ENCODE data around the gene FRRS1.

Gene FRRS1

DNA sequence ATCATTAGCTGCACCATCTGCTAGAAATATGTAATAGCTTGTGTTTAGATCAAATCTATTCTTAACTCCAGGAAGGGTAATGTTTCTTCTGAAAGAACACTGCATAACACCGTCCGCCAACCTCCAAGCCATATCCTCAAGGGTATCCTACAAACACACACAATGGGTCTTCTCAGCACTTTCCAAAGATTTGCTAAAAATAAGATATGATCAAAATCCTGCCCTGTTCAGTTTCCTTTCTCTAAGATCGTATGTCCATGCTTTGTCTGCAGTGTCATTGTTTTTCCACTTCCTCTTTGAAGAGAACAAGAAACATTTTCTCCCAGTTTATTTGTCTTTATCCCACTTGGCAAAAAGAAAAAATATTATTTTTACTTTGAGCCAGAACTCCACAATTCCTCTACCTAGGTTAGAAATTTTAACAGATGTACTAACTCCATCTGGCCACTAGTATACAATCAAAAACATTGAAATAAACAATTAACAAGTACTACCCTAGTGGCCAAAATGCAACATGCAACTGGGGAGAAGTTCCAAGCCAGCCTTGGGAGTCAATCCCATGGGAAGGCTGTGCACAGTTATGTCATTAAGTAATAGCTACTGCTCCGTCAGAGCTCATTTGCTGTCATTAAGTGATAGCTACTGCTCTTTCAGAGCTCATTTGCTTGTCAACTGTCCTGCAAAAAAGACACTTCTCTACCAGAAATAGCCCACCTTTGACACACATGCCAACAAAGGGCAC, 37.8 kb downstream of the FRRS1 start:
- DNase-seq: peak; percentile 84

DNA sequence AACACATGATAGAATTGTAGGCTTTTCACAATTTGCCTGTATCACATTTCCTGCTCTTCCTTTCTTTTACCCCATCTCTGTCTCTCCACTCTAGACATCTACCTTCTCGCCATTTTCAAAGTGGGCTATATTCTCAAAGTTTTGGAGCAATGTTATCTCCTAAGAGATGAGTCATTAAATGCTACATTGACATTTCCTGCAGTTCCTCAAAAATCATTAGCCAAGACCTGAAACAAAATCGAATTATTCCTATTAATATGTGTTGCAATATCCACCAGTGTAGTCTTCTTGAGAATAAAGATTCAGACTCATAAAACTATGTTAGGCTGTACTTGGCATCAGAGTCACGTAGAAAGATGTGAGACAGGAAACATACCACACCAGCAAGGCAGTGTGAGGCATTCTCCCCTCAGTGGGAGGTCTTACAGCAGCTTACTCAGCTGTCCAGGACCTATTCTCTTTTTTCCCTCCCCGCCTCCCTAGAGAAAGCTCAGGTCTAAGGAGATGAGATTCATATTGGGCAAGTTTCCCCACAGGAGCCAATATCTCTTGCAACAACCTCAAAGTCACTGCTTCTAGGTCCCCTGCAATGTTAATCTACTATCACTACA, 38.8 kb downstream of the FRRS1 start:
- DNase-seq: no peak

DNA sequence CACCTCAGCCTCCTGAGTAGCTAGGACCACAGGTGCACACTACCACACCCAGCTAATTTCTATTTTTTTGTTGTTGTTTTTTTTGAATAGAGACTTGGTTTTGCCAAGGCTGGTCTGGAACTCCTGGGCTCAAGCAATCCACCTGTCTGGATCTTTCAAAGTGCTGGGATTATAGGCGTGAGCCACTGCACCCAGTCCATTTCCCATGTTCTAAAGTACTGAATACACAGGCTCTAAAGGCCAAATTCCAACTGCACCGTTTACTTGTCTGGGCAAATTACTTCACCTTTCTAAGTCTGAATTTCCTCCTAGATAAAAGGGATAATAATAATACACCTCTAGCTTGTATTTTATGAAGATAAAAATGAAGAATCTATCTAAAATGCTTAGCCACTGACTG, 39.6 kb downstream of the FRRS1 start:
- no peak for DNase-seq

DNA sequence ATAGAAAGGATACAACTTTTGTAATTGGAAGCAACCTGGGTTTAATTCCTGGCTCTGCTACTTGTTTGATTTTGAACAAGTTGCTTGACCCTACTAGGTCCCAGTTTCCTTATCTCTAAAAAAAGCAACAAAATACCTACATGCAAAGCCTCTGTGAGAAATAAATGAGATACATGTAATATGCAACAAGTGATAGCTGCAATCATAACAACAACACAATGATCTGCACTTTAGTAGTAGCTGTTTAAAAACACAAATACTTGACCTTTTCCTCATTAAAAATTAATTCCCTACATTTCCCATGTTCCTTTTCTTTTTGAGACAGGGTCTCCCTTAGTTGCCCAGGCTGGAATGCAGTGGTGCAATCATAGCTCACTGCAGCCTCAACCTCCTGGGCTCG, 40.0 kb downstream of the FRRS1 start:
- no peak for DNase-seq

DNA sequence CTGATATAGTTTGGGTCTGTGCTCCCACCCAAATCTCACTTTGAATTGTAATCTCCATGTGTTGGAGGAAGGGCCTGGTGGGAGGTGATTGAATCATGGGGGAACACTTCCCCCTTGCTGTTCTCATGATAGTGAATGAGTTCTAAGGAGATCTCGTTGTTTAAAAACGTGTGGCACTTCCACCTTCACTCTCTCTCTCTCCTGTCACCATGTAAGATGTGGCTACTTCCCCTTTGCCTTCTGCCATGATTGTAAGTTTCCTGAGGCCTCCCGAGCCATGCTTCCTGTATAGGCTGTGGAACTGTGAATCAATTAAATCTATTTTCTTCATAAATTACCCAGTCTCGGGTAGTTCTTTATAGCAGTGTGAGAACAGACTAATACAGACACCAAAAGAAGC, 40.4 kb downstream of the FRRS1 start:
- no peak for DNase-seq

DNA sequence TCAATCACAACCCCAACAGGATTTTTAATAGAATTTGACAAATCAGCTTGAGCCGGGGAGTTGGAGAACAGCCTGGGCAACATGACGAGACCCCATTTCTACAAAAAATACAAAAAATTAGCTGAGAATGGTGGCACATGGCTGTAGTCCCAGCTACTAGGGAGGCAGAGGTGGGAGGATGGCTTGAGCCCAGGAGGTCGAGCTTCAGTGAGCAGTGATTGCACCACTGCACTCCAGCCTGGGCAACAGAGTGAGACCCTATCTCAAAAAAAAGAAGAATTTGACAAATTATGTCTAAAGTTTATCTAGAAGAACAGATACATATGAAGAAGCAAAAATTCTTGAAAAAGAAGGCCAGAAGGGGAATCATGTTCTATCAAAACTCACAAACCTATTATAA, 43.2 kb downstream of the FRRS1 start:
- DNase-seq: no peak

DNA sequence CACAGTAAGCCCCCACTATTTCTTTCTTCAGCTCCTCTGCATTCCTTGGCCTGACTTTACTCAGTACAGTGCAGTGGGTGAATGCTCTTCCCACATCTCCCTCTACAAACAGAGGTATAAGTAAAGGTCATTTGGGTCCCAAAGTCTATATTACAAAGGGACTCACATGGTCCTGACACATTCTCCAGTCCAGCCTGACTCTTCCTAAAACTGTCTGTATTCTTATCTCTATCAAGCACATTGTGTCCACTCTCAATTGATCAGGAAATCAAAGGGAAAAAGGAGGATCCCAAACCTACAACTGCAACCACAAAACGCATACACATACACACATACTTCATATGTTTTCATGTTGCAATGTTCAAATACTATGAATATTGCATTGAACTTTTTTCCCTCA, 49.4 kb downstream of the FRRS1 start:
- DNase-seq: no peak

DNA sequence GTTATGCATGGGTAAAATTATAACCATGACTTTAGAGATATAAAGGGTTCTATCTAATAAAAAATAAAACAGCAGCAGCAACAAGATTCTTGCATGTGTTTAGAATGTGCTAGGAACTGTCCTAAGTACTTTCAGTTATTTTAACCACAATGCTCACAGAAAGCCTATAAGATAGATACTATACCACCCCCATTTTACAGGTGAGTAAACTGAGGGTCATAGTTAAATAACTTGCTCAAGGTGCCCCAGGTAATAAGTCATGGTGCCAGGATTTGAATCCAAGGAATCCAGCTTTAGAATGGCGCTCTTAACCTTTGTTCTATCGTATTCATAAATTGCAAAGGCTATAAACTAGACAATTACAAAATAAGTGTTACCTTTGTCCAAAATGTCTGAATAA, 53.4 kb downstream of the FRRS1 start:
- DNase-seq: no peak

DNA sequence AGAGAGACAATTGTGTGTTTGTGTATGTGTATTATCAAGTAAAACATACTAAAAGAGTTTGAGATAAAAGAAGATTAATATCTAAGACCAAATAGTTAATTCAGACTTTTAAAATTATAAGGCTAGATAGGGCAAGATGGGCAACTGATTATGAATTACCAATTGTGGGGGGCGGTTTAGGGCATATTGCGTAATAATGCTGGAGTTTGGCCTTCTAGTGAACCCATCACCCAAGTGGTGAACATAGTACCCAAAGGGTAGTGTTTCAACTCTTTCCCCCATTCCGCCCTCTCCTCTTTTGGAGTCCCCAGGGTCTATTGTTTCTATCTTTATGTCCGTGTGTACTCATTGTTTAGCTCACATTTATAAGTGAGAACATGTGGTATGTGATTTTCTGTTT, 55.4 kb downstream of the FRRS1 start:
- DNase-seq: no peak

DNA sequence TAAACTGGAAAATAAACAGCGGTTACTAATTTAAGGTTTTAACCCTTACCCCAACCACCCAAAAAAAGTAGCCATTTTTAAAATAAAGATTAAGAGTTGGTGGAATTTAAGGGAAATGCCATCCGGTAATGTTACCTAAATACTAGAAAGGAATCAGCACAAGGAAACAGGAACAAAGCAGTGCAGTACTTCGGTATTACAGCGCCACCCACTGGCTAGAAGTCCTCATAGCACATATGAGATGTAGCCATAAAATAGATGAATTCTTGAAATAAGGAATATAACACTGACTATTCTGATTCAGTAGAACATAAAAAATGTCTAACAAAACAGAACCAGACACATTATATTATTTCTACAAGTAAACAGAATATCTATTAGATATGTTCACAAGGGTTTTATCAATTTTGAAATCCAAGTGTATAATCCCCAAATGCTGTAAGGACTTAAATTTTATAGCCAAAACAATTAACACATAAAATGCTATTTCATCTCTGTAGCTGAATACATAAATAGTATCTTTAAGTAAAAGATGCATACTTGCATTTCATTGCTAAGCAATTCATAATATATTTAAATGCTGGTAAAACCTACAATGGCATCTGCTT, 58.8 kb downstream of the FRRS1 start:
- DNase-seq: peak; percentile 87

DNA sequence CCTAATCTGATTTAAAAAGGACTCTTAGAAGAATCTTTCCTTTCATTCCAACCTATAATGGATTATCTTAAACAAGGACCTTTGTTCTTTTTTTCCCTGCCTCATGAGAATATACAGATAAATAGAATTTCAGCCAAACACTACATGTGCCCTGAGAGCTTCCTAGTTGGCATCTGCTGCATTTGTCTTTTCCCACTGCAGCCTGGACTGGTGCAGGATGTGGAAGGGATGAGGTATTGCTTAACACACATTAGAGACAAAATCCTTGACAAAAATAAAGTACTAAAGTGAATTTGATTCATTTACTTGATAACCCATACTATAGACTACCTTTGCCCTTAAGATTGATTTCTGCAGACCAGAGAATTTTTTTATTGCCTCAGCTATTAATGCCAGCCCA, 61.0 kb downstream of the FRRS1 start:
- peak; percentile 52 for DNase-seq

DNA sequence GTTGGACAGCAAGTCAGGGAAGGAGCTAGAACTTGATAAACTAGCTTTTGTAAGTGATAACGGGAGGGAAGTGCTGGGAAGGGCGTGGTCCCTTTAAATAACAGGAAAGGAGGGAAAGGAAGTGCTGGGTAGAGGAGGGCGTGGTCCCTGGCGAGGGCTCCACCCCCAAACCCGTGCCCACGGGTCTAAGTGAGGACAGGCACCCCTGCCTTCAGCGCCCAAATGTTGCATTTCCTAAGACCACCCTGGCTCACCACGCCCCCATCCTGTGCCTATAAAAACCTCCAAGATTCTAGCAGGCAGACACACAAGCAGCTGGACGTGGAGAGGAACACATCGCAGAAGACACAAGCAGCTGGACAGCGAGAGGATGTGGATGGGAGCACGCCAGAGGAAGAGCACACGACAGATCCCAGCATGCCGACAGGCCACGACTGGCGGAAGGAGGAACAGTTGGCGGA, 62.0 kb downstream of the FRRS1 start:
- DNase-seq: peak; percentile 54

DNA sequence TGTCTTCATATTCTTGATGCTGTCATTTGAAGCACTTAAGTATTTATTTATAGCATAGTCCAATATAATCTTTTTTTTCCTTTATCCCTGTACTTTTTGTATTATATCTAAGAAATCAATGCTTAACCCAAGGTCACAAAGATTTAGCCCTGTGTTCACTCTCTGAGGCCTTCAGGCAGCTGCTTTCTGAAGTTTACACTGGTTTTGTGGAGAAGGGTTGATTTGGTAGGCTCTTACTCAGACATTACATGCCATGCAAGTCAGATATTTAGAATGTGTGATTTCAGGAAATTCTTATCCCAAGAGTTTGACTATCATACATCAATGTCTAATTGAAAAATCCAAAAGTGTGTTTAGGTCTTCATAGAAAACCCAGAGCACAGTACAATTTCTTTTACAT, 64.2 kb downstream of the FRRS1 start:
- DNase-seq: no peak

DNA sequence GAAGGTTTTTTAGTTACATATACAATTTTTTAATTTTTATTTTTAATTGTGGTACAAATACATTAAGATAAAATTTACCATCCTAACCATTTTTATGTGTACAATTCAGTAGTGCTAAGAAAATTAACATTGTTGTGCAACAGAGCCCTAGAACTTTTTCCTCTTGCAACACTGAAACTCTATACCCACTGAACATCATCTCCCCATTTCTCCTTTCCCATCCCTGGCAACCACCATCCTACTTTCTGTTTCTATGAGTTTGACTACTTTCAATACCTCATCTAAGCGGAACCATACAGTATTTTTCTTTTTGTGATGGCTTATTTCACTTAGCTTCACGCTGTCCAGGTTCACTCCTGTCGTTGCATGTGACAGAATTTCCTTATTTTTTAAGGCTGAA, 66.4 kb downstream of the FRRS1 start:
- DNase-seq: no peak

DNA sequence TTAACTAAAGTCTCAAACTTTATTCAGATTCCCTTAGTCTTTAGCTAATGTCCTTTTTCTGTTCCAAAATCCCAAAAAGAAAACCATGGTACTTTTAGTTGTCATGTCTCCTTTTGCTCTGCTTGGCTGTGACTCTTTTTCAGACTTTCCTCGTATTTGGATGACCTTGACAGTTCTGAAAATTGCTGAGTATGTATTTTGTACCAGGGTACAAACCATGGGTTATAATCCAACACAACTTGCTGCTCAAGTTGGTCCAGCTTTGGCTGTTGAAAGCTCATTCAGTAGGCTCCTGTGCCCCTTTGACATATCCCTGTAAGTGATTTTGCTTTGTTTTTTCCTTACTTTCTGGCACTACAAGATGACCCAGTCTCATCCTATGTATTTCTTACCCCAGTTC, 68.9 kb downstream of the FRRS1 start:
- no peak for DNase-seq

DNA sequence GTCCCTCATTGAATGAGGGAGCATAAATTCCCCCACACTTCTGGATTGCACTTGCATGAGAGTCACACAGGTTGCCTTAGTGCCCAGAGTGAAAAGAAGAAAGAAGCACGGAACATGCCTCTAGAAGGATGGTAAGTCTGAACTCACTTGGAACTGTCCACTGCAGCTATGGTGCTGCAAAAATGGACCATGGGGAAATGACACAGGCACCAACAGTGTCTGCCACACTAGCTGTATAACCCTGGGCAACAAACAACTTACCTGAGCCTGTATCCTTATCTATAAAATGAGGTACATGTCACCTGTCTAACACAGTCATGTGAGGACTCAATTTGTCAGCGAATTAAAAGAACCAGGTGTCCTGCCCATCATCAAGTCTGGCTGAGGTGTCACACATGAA, 69.8 kb downstream of the FRRS1 start:
- no peak for DNase-seq

DNA sequence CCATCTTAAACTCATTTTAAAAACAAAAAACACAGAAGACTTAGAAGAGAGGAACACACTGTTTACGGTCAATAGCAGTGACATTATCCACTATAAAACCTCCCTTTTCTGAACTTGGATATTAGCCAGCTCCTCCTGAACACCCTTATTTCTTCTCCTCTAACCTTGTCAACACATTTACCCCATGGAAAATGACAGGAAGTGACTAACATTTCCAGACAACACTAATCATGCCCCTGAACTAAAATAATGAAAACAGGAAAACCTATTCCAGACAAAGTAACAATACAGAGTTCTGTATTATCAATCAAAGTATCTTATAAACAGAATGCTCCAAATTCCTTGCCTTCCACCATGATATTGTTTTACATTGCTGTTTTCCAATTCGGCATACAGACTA, 75.3 kb downstream of the FRRS1 start:
- no peak for DNase-seq

DNA sequence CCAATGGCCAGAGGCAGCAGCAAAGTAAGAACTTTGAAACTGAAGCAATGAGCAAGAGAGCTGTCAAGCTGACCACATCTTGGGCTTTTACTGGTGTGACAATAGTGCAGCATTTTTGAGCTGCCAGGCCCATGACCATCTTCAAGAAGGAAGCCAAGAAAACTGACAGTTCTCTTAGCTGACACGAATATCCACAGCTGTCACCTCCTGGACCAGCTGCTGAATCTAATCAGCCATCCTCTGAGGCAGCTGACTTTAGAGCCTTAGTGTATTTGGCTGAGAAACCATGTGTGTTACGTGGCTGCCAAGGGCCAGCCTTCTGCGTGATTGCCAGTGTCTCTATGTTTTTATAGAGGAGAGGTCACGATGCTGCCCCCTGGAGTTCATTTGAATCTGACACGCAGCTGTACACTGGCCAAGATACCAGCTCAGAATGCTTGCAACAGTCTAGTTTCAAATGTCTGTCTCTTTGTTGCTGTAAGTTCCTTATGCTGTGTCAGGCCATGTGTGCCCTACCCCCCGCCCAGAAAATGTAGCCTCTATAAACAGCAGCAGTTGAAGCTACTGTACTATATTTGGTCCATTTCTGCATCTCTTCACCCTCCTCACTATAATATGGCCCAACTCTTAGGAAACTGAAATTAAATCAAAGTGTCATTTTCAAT, 80.8 kb downstream of the FRRS1 start:
- peak; percentile 96 for DNase-seq

DNA sequence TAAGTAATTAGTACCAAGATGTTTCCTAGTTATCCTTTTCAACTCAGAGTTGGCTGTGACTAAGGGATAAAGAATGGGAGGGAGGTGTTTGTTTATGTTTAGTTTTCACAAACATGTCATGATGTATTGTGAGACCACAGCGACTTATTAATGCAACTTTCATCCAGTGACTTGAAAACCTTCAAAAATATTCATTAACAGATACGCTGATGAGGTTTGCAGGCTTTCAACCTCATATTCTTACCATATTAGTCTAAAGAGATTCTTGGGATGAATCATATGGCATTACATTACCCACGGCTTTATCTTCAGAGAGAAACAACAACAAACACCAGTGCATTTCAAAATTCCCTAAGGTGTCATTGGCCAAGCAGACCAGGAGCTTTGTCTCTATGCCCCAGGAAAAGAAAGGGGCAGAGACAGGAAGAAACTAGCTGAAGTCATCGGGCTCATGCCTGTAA, 84.1 kb downstream of the FRRS1 start:
- no peak for DNase-seq

DNA sequence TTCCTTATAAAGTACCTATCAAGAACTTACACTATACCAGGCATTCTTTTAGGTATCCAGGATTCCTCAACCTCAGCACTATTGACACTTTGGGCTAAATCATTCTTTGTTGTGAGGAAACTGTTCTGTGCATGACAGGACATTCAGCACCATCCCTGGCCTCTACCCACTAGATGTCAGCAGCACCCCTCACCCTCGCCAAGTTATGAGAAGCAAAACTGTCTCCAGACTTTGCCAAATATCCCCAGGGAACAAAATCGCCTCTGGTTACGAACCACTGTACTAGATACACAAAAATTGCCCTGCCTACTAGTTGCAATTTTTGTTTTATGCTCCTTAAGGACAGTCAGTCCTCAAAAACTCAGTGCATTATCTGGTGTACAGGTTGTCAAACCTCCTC, 84.9 kb downstream of the FRRS1 start:
- DNase-seq: no peak

DNA sequence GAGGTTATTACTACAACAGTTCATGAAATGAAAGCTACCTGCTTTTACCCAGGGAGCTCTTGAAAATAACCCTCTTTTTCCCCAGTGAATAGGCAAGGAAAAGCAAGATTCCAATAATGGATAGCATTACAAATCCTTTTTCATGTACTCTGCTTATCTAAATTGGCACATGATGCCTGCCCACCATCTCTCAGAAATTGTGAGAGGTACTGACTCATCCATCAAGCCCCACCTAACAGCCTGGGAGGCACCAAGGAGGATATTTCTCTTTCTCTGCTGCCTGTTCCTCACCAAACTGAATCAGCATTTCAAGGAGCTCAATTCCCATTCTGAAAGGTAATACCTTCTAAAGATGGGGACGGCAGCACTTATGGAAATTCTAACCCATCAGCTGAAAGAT, 86.2 kb downstream of the FRRS1 start:
- no peak for DNase-seq

DNA sequence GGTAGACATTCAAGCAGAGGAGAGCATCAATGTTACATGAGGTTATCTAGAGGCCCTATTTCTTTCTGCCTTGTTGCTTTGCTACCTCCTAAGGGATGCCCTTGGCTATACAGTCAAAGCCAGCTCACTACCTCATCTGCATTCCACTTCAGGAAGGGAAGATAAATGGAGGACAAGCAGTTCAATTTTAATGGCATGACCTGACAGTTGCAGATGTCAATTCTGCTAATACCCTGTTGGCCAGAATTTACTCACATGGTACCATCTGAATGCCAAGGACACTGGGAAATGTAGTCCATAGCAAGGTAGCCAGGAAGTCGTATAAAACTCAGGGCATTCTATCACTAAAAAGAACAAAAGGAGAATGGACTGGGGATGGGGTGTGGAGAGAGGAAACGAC, 89.0 kb downstream of the FRRS1 start:
- no peak for DNase-seq

DNA sequence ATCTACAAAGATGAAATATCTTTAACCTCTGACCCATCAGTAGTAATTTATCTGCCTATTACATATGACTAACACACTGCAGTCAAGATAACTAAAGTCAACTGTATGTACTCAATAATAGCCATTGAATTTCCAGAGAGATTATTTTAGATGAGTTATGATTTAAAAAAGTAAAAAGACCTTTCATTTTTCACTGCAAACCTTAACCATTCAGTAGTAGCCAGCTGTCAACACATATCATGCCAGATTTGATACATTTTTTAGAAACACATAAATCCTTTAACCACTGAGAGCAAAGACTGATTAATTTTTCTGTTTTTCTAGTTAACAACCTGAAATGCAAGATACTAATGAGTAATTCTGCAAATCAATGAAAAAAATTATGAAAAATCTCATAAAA, 89.6 kb downstream of the FRRS1 start:
- DNase-seq: no peak

DNA sequence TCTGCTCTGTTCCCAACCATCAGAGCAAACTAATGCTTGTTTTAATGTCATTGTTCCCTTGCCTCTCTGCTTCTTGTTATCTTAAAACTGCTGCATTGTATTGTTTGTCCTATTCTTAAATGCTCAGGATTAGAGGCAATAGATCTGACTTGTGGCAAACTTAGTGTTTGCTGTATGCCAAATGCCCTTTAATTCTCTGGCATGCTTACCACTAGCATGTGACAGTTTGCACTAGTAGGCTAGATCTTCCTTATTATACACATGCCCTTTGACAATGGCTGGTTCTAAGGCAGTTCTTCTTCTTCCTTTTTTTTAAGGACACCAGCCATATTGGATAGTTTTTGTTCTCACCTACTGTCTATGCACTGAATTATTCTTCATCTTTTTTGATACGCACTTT, 90.4 kb downstream of the FRRS1 start:
- no peak for DNase-seq
